HepG2 (cell line): ENCODE measurements around the gene PLEKHH3. TPM values are rescaled to one million over a fixed set of nuclear protein-coding genes. Genes with fewer than 3 reads are reported as not detected.

Experiments
- ATAC-seq: fragments of 200-7000 bp; cut with Tn5 transposase; 3 replicates; pipeline ENCODE4 v1.9.1; 2020; ENCODE audit warnings: mild to moderate bottlenecking, moderate library complexity
- BruUV-seq: library from RNA; stranded (reverse); fragments of 400-500 nt; replicated peaks from 2 replicates; lab custom pipeline; 2021; lab: Mats Ljungman, UMichigan
- CTCF ChIA-PET: fragments of 300-600 bp; formaldehyde crosslinking; extraction: SDS; loops from one replicate; lab custom pipeline; 2021; ENCODE audit warnings: low total read pairs, inconsistent platforms, low intra/inter-chr PET ratio; lab: Yijun Ruan, JAX
- POLR2A ChIA-PET: fragments of 350-600 bp; sonication (Branson Sonifier 250); formaldehyde crosslinking; loops from one replicate; lab custom pipeline; 2020; ENCODE audit warnings: antibody characterized with exemption, inconsistent platforms; lab: Yijun Ruan, JAX
- DNase-seq: peaks from one replicate; pipeline ENCODE4 v3.0.0-alpha.2; 2015; ENCODE audit warnings: low spot score
- FAIRE-seq: peaks from 3 replicates; lab custom pipeline; 2011; peaks lifted over from hg19 to GRCh38; lab: Jason Lieb, UNC
- H2AFZ ChIP-seq: one replicate; pipeline ENCODE4 v1.6.1; 2011; ENCODE audit warnings: low read length, inconsistent platforms
- H3K27ac ChIP-seq: fragments of 300-600 bp; 3 replicates; pipeline ENCODE4 v1.8.0; 2011; ENCODE audit warnings: mixed run types, mild to moderate bottlenecking, mixed read lengths, low read length, inconsistent platforms; ENCODE audit not compliant: insufficient read depth; ENCODE audit errors: extremely low read length
- H3K27me3 ChIP-seq, 2 experiments: fragments of 200-600 bp in 1 of 2; 2 replicates in 1 of 2; 3 replicates in 1 of 2; pipeline versions ENCODE4 v1.6.0 to v1.8.0; 2011; ENCODE audit warnings: low read length in 2 of 2, mild to moderate bottlenecking in 2 of 2, moderate library complexity in 2 of 2, inconsistent platforms in 1 of 2; ENCODE audit not compliant: insufficient read depth in 2 of 2, control insufficient read depth in 1 of 2
- H3K36me3 ChIP-seq, 2 experiments: fragments of 200-600 bp in 1 of 2; replicated peaks in 1 of 2; 2 replicates in 1 of 2; 3 replicates in 1 of 2; pipeline versions ENCODE4 v1.5.1 to v1.8.0; 2011; ENCODE audit warnings: low read length in 2 of 2, inconsistent platforms in 1 of 2; ENCODE audit not compliant: insufficient read depth in 2 of 2, control insufficient read depth in 1 of 2
- H3K4me1 ChIP-seq: 2 replicates; pipeline ENCODE4 v1.5.1; 2012; ENCODE audit warnings: low read length, inconsistent platforms; ENCODE audit not compliant: insufficient read depth
- H3K4me2 ChIP-seq: 2 replicates; pipeline ENCODE4 v1.6.0; 2011; ENCODE audit warnings: low read depth, low read length, inconsistent platforms
- H3K4me3 ChIP-seq, 3 experiments: fragments of 200-600 bp in 1 of 3; sonication (generic), shearing (Covaris generic) in 1 of 3; replicated peaks in 1 of 3; 2 replicates each; pipeline ENCODE4 v1.5.1; 2011 to 2016; ENCODE audit warnings: low read length in 3 of 3, inconsistent platforms in 2 of 3, low read depth in 2 of 3, mild to moderate bottlenecking in 2 of 3, control low read depth in 1 of 3, mixed read lengths in 1 of 3; ENCODE audit not compliant: insufficient read depth in 1 of 3
- H3K79me2 ChIP-seq: one replicate; pipeline ENCODE4 v1.6.1; 2011; ENCODE audit warnings: low read length, inconsistent platforms; ENCODE audit not compliant: insufficient read depth
- H3K9ac ChIP-seq: 2 replicates; pipeline ENCODE4 v1.6.0; 2011; ENCODE audit warnings: mild to moderate bottlenecking, low read depth, low read length, inconsistent platforms; ENCODE audit not compliant: insufficient read depth
- H3K9me3 ChIP-seq: 2 replicates; pipeline ENCODE4 v1.5.1; 2012; ENCODE audit warnings: mild to moderate bottlenecking, low read length
- H4K20me1 ChIP-seq: 2 replicates; pipeline ENCODE4 v1.6.0; 2011; ENCODE audit warnings: inconsistent platforms, mild to moderate bottlenecking, low read length, moderate library complexity; ENCODE audit not compliant: insufficient read depth
- ATF4 ChIP-seq, 2 experiments: fragments of 450-650 bp in 1 of 2; sonication (generic) in 1 of 2; formaldehyde crosslinking; IDR thresholded peaks; 2 replicates each; pipeline versions ENCODE4 v1.5.0 to v1.8.0; 2020 to 2022; ENCODE audit warnings: mild to moderate bottlenecking in 1 of 2, missing genetic modification reagents in 1 of 2
- CEBPB ChIP-seq: IDR thresholded peaks from 2 replicates; pipeline ENCODE4 v1.6.1; 2011; ENCODE audit warnings: low read depth, low read length, improper control_type of control experiment, borderline replicate concordance
- GPN1 ChIP-seq: sonication (generic); formaldehyde crosslinking; IDR thresholded peaks from 2 replicates; pipeline ENCODE4 v1.5.1; 2020; ENCODE audit warnings: missing genetic modification reagents, borderline replicate concordance
- MAFG ChIP-seq: sonication (generic); formaldehyde crosslinking; IDR thresholded peaks from 2 replicates; pipeline ENCODE4 v1.5.1; 2020; ENCODE audit warnings: mild to moderate bottlenecking, missing genetic modification reagents
- REST ChIP-seq, 2 experiments: IDR thresholded peaks; 2 replicates each; pipeline ENCODE4 v1.6.1; 2011 to 2012; ENCODE audit warnings: low read length in 2 of 2, borderline replicate concordance in 1 of 2, low read depth in 1 of 2, mild to moderate bottlenecking in 1 of 2, moderate library complexity in 1 of 2
- RNF219 ChIP-seq: sonication (generic); formaldehyde crosslinking; IDR thresholded peaks from 2 replicates; pipeline ENCODE4 v1.5.0; 2020; ENCODE audit warnings: mild to moderate bottlenecking, missing genetic modification reagents
- ZNF230 ChIP-seq: sonication (generic); formaldehyde crosslinking; IDR thresholded peaks from 2 replicates; pipeline ENCODE4 v1.4.0; 2020; ENCODE audit warnings: mild to moderate bottlenecking, missing genetic modification reagents
- ZNF678 ChIP-seq: sonication (generic); formaldehyde crosslinking; IDR thresholded peaks from 2 replicates; pipeline ENCODE4 v1.4.0; 2020; ENCODE audit warnings: mild to moderate bottlenecking, missing genetic modification reagents
- ZNF747 ChIP-seq: sonication (generic); formaldehyde crosslinking; IDR thresholded peaks from 2 replicates; pipeline ENCODE4 v1.8.1; 2023; ENCODE audit warnings: missing genetic modification reagents, mild to moderate bottlenecking, borderline replicate concordance
- ZNF790 ChIP-seq: sonication (generic); formaldehyde crosslinking; IDR thresholded peaks from 2 replicates; pipeline ENCODE4 v1.8.0; 2022; ENCODE audit warnings: missing genetic modification reagents, mild to moderate bottlenecking, borderline replicate concordance
- WGBS: methylation state at CpG from one replicate; pipeline ENCODE4 v1.1.6; 2017; ENCODE audit warnings: low lambda C conversion rate; 5-methylcytosine and 5-hydroxymethylcytosine counted together
- in situ Hi-C: cut with HindIII; loops from 2 replicates; pipeline ENCODE4 v1.10.0; 2017; ENCODE audit warnings: low pct_unique_long_range_greater_than_20kb; ENCODE audit not compliant: extremely low pct_ligation_motif_present
- intact Hi-C: fragments of 100-400 bp; cut with micrococcal nuclease; formaldehyde crosslinking; loops from one replicate; pipeline ENCODE4 v1.10.0; 2022; ENCODE audit not compliant: unreplicated experiment
- polyA plus RNA-seq, 8 experiments: library from polyadenylated mRNA; depleted of rRNA in 3 of 8; stranded (reverse) in 7 of 8; unstranded in 1 of 8; fragments of >200 nt; fragmentation: Illumina TruSeq in 4 of 8; extraction: Trizol in 4 of 8; gene quantifications; 2 replicates each; pipeline versions ENCODE4 v1.2.1 to v1.2.3, GENCODE V29; 2011 to 2016; ENCODE audit warnings: low read depth in 4 of 8, missing spikeins in 1 of 8, mixed read lengths in 1 of 8; ENCODE audit not compliant: insufficient read depth in 1 of 8
- total RNA-seq, 5 experiments: library from RNA; depleted of rRNA; stranded (reverse); fragments of >200 nt; fragmentation: Illumina TruSeq; extraction: Trizol; gene quantifications; 2 replicates each; pipeline ENCODE4 v1.2.3, GENCODE V29; 2016; ENCODE audit warnings: low read depth in 1 of 5
- TF ChIP-seq, protein P1 (sequence below): IDR thresholded peaks from 2 replicates; pipeline ENCODE4 v1.6.1; 2012; ENCODE audit warnings: low read length, improper control_type of control experiment

PLEKHH3 gene
- total and polyA plus RNA-seq, 2 of the 13 experiments (the other 11 are each of a cell fraction or from before 2014, with no cell fraction given), result 6.0 to 19.9 TPM

GRCh38 chr17:42629411-42630009, 47.3 kb downstream of the PLEKHH3 start:
- Histone ChIP-seq H4K20me1 (no peaks in the 10 kb centered on the region), H3K9me3 (no peaks in the 10 kb centered on the region), H3K9ac (no peak overlapping the region), H3K27me3 (no peaks in the 10 kb centered on the region), H3K27ac (no peak overlapping the region), H2AFZ (no peak overlapping the region), H3K4me3 (no peak overlapping the region), H3K36me3 (no peaks in the 10 kb centered on the region), H3K4me2 (no peak overlapping the region), H3K79me2 (no peaks in the 10 kb centered on the region), H3K4me1 (peaks cover 12% of the 10 kb centered on the region)
- DNase-seq (no peak), FAIRE-seq (no peak), ATAC-seq (no peak)
- in situ Hi-C loops, result no loop called here
- CTCF ChIA-PET, result no interaction called here
- intact Hi-C loops, result no loop called here
- WGBS, result 35% methylated on average over 3 of the region's 3 CpGs
- POLR2A ChIA-PET, result no interaction called here
- no TSS peak for BruUV-seq
- TF ChIP-seq ZNF747 (CRISPR knock-in tag) (no peak), ATF4 (CRISPR knock-in tag; IDR thresholded peaks at IDR 0.05) (peak in 1 of 2 experiments; percentile 39; a peak in 1 of 4 replicates), RNF219 (CRISPR knock-in tag) (no peak), ZNF678 (CRISPR knock-in tag) (no peak), CEBPB (peak; percentile 34; the same call in 1 of the 2 replicates), GPN1 (CRISPR knock-in tag) (no peak), ZNF230 (CRISPR knock-in tag) (no peak), REST (IDR thresholded peaks at IDR 0.05; ENCODE audit: borderline replicate concordance in 1 of 2, low read depth in 1 of 2, low read length in 2 of 2) (no peak), MAFG (CRISPR knock-in tag) (no peak), ZNF790 (CRISPR knock-in tag) (no peak)
- TF ChIP-seq, protein P1, sequence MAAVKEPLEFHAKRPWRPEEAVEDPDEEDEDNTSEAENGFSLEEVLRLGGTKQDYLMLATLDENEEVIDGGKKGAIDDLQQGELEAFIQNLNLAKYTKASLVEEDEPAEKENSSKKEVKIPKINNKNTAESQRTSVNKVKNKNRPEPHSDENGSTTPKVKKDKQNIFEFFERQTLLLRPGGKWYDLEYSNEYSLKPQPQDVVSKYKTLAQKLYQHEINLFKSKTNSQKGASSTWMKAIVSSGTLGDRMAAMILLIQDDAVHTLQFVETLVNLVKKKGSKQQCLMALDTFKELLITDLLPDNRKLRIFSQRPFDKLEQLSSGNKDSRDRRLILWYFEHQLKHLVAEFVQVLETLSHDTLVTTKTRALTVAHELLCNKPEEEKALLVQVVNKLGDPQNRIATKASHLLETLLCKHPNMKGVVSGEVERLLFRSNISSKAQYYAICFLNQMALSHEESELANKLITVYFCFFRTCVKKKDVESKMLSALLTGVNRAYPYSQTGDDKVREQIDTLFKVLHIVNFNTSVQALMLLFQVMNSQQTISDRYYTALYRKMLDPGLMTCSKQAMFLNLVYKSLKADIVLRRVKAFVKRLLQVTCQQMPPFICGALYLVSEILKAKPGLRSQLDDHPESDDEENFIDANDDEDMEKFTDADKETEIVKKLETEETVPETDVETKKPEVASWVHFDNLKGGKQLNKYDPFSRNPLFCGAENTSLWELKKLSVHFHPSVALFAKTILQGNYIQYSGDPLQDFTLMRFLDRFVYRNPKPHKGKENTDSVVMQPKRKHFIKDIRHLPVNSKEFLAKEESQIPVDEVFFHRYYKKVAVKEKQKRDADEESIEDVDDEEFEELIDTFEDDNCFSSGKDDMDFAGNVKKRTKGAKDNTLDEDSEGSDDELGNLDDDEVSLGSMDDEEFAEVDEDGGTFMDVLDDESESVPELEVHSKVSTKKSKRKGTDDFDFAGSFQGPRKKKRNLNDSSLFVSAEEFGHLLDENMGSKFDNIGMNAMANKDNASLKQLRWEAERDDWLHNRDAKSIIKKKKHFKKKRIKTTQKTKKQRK, result no peak
